Fibroblast of lung (primary cell): ENCODE measurements around the gene LAMTOR4. TPM values are rescaled to one million over a fixed set of nuclear protein-coding genes. Genes with fewer than 3 reads are reported as not detected.

ENCODE experiments used
- DNase-seq, 2 donors: peaks; one replicate each; pipeline versions ENCODE4 v3.0.0 to v3.0.0-alpha.2; 2010; ENCODE audit warnings: low read depth in 2 of 2
- H2AFZ ChIP-seq: 2 replicates; pipeline ENCODE4 v1.5.1; 2012; ENCODE audit warnings: low read length, control low read depth, inconsistent platforms
- H3K27ac ChIP-seq: 2 replicates; pipeline ENCODE4 v1.5.1; 2011; ENCODE audit warnings: low read length, control low read depth; ENCODE audit not compliant: insufficient read depth
- H3K27me3 ChIP-seq: 2 replicates; pipeline ENCODE4 v1.5.1; 2011; ENCODE audit warnings: mild to moderate bottlenecking, low read length; ENCODE audit not compliant: control insufficient read depth, insufficient read depth
- H3K36me3 ChIP-seq: 2 replicates; pipeline ENCODE4 v1.5.1; 2011; ENCODE audit warnings: low read length; ENCODE audit not compliant: control insufficient read depth, insufficient read depth
- H3K4me1 ChIP-seq: 2 replicates; pipeline ENCODE4 v1.5.1; 2011; ENCODE audit warnings: low read length; ENCODE audit not compliant: control insufficient read depth, insufficient read depth; ENCODE audit errors: extremely low read depth
- H3K4me2 ChIP-seq: 2 replicates; pipeline ENCODE4 v1.5.1; 2011; ENCODE audit warnings: low read length, control low read depth; ENCODE audit not compliant: insufficient read depth; ENCODE audit errors: extremely low read depth
- H3K4me3 ChIP-seq, 4 experiments: fragments of 200-600 bp in 1 of 4; sonication (generic) in 1 of 4; replicated peaks in 1 of 4; 2 replicates each; pipeline ENCODE4 v1.5.1; 2011 to 2016; ENCODE audit warnings: low read length in 4 of 4, low read depth in 3 of 4, mild to moderate bottlenecking in 3 of 4, control low read depth in 2 of 4, inconsistent platforms in 1 of 4, mixed read lengths in 1 of 4; ENCODE audit not compliant: insufficient read depth in 1 of 4; ENCODE audit errors: control extremely low read depth in 1 of 4
- H3K79me2 ChIP-seq: 2 replicates; pipeline ENCODE4 v1.5.1; 2012; ENCODE audit warnings: mild to moderate bottlenecking, low read length, inconsistent platforms; ENCODE audit not compliant: control insufficient read depth, insufficient read depth
- H3K9ac ChIP-seq: 2 replicates; pipeline ENCODE4 v1.5.1; 2011; ENCODE audit warnings: mild to moderate bottlenecking, low read length, control low read depth; ENCODE audit not compliant: insufficient read depth
- H3K9me3 ChIP-seq: 2 replicates; pipeline ENCODE4 v1.5.1; 2012; ENCODE audit warnings: low read depth, low read length; ENCODE audit not compliant: control insufficient read depth, insufficient read depth
- H4K20me1 ChIP-seq: 2 replicates; pipeline ENCODE4 v1.5.1; 2011; ENCODE audit warnings: low read length; ENCODE audit not compliant: control insufficient read depth, insufficient read depth; ENCODE audit errors: extremely low read depth
- EZH2 ChIP-seq: IDR thresholded peaks from 2 replicates; pipeline ENCODE4 v1.5.1; 2012; ENCODE audit warnings: low read length, control low read depth, mild to moderate bottlenecking; ENCODE audit errors: missing control alignments
- polyA plus RNA-seq, 2 donors: library from polyadenylated mRNA; depleted of rRNA in 1 of 2; stranded (reverse) in 1 of 2; unstranded in 1 of 2; fragments of >200 nt; gene quantifications; 2 replicates each; pipeline ENCODE4 v1.2.1, GENCODE V29; 2011 to 2012; ENCODE audit warnings: missing spikeins in 1 of 2
- total RNA-seq: library from RNA; depleted of rRNA; stranded (reverse); fragments of >200 nt; gene quantifications from 2 replicates; pipeline ENCODE4 v1.2.1, GENCODE V29; 2014
- TF ChIP-seq, protein P1 (sequence below), 2 donors: IDR thresholded peaks in 1 of 2; conservative IDR thresholded peaks in 1 of 2; 1 replicate in 1 of 2; 2 replicates in 1 of 2; pipeline ENCODE4 v1.5.1; 2011 to 2012; ENCODE audit warnings: low read length in 2 of 2, control low read depth in 1 of 2, inconsistent platforms in 1 of 2, low read depth in 1 of 2, mild to moderate bottlenecking in 1 of 2

Gene LAMTOR4
- total and polyA plus RNA-seq, 2 donors (not counting 1 experiment from before 2014, with no cell fraction given): 95.0 to 116 TPM

DNA sequence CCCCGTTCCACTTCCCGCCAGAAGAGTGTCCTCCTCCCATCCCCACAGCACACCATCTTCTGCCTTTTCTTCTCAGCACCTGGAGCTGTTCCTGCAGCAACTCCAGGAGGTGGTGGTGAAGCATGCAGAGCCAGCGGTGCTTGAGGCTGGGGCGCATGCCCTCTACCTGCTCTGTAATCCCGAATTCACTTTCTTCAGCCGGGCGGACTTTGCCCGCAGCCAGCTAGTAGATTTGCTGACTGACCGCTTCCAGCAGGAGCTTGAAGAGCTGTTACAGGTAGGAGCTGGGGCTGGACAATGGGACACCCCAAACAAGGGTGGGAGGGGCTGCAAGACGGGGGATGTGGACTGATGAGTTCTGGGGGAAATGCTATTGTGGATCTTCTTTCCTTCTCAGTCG is 52.0 kb downstream of the LAMTOR4 start:
- Histone ChIP-seq H3K4me2 (no peak overlapping the region), H3K27me3 (no peaks in the 10 kb centered on the region), H4K20me1 (no peaks in the 10 kb centered on the region), H3K4me3 (no peak overlapping the region), H2AFZ (no peak overlapping the region), H3K27ac (no peak overlapping the region), H3K79me2 (no peaks in the 10 kb centered on the region), H3K9me3 (no peaks in the 10 kb centered on the region), H3K36me3 (no peaks in the 10 kb centered on the region), H3K4me1 (no peaks in the 10 kb centered on the region), H3K9ac (no peak overlapping the region)
- no peak for DNase-seq
- TF ChIP-seq, protein P1, sequence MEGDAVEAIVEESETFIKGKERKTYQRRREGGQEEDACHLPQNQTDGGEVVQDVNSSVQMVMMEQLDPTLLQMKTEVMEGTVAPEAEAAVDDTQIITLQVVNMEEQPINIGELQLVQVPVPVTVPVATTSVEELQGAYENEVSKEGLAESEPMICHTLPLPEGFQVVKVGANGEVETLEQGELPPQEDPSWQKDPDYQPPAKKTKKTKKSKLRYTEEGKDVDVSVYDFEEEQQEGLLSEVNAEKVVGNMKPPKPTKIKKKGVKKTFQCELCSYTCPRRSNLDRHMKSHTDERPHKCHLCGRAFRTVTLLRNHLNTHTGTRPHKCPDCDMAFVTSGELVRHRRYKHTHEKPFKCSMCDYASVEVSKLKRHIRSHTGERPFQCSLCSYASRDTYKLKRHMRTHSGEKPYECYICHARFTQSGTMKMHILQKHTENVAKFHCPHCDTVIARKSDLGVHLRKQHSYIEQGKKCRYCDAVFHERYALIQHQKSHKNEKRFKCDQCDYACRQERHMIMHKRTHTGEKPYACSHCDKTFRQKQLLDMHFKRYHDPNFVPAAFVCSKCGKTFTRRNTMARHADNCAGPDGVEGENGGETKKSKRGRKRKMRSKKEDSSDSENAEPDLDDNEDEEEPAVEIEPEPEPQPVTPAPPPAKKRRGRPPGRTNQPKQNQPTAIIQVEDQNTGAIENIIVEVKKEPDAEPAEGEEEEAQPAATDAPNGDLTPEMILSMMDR (conservative IDR thresholded peaks at IDR 0.05 in 1 of 2, IDR thresholded peaks at IDR 0.05 in 1 of 2; ENCODE audit: low read depth in 1 of 2, low read length in 2 of 2): no peak
- TF ChIP-seq EZH2: no peak

Other genes with a start within 250 kb of the LAMTOR4 start
- gene TRIM4, start 229.4 kb upstream of the LAMTOR4 start, total RNA-seq: 31.5 and 35.4 TPM in 2 replicates
- gene TRIM4, start 229.4 kb upstream of the LAMTOR4 start, polyA plus RNA-seq: 19.6 and 23.1 TPM in 2 replicates
- not detected in 2 replicates for gene GJC3, start 219.3 kb upstream of the LAMTOR4 start, total RNA-seq
- not detected in 2 replicates for gene GJC3, start 219.3 kb upstream of the LAMTOR4 start, polyA plus RNA-seq
- gene AZGP1, start 172.9 kb upstream of the LAMTOR4 start, total RNA-seq: not detected in 2 replicates
- not detected in 2 replicates for gene AZGP1, start 172.9 kb upstream of the LAMTOR4 start, polyA plus RNA-seq
- 39.0 and 50.2 TPM in 2 replicates for gene ZKSCAN1, start 133.3 kb upstream of the LAMTOR4 start, total RNA-seq
- 21.0 and 25.3 TPM in 2 replicates for gene ZKSCAN1, start 133.3 kb upstream of the LAMTOR4 start, polyA plus RNA-seq
- 11.1 and 12.1 TPM in 2 replicates for gene ZSCAN21, start 99.1 kb upstream of the LAMTOR4 start, total RNA-seq
- 9.4 and 11.3 TPM in 2 replicates for gene ZSCAN21, start 99.1 kb upstream of the LAMTOR4 start, polyA plus RNA-seq
- 26.8 and 30.8 TPM in 2 replicates for gene ZNF3, start 67.2 kb upstream of the LAMTOR4 start, total RNA-seq
- gene ZNF3, start 67.2 kb upstream of the LAMTOR4 start, polyA plus RNA-seq: 19.7 and 20.4 TPM in 2 replicates
- 43.1 and 71.0 TPM in 2 replicates for gene COPS6, start 59.9 kb upstream of the LAMTOR4 start, total RNA-seq
- 188 and 312 TPM in 2 replicates for gene COPS6, start 59.9 kb upstream of the LAMTOR4 start, polyA plus RNA-seq
- gene MCM7, start 47.5 kb upstream of the LAMTOR4 start, total RNA-seq: 16.7 and 24.4 TPM in 2 replicates
- 34.3 and 110 TPM in 2 replicates for gene MCM7, start 47.5 kb upstream of the LAMTOR4 start, polyA plus RNA-seq
- gene AP4M1, start 47.3 kb upstream of the LAMTOR4 start, total RNA-seq: 17.2 and 30.3 TPM in 2 replicates
- gene AP4M1, start 47.3 kb upstream of the LAMTOR4 start, polyA plus RNA-seq: 19.6 and 22.1 TPM in 2 replicates
- 33.1 and 41.5 TPM in 2 replicates for gene TAF6, start 29.6 kb upstream of the LAMTOR4 start, total RNA-seq
- gene TAF6, start 29.6 kb upstream of the LAMTOR4 start, polyA plus RNA-seq: 16.2 and 23.6 TPM in 2 replicates
- gene CNPY4, start 29.3 kb upstream of the LAMTOR4 start, total RNA-seq: 21.6 and 38.3 TPM in 2 replicates
- 29.1 and 40.7 TPM in 2 replicates for gene CNPY4, start 29.3 kb upstream of the LAMTOR4 start, polyA plus RNA-seq
- gene MBLAC1, start 22.0 kb upstream of the LAMTOR4 start, total RNA-seq: 1.8 and 2.5 TPM in 2 replicates
- gene MBLAC1, start 22.0 kb upstream of the LAMTOR4 start, polyA plus RNA-seq: 0.75 and 1.1 TPM in 2 replicates
- gene TRAPPC14, start 9.8 kb downstream of the LAMTOR4 start, total RNA-seq: 5.6 and 5.9 TPM in 2 replicates
- gene TRAPPC14, start 9.8 kb downstream of the LAMTOR4 start, polyA plus RNA-seq: 1.9 and 2.4 TPM in 2 replicates
- 3.9 and 7.1 TPM in 2 replicates for gene GAL3ST4, start 19.7 kb downstream of the LAMTOR4 start, total RNA-seq
- 10.3 and 14.6 TPM in 2 replicates for gene GAL3ST4, start 19.7 kb downstream of the LAMTOR4 start, polyA plus RNA-seq
- 1.8 and 2.3 TPM in 2 replicates for gene GPC2, start 28.5 kb downstream of the LAMTOR4 start, total RNA-seq
- 0.35 and 0.60 TPM in 2 replicates for gene GPC2, start 28.5 kb downstream of the LAMTOR4 start, polyA plus RNA-seq
- gene STAG3, start 29.0 kb downstream of the LAMTOR4 start, total RNA-seq: 0.50 and 0.77 TPM in 2 replicates
- 0.27 and 0.34 TPM in 2 replicates for gene STAG3, start 29.0 kb downstream of the LAMTOR4 start, polyA plus RNA-seq
- gene PVRIG, start 71.0 kb downstream of the LAMTOR4 start, total RNA-seq: not detected in 2 replicates
- gene PVRIG, start 71.0 kb downstream of the LAMTOR4 start, polyA plus RNA-seq: not detected in 2 replicates
- gene SPDYE3, start 158.8 kb downstream of the LAMTOR4 start, total RNA-seq: not detected in 2 replicates
- gene SPDYE3, start 158.8 kb downstream of the LAMTOR4 start, polyA plus RNA-seq: not detected in 2 replicates
- 3.6 and 4.3 TPM in 2 replicates for gene PILRB, start 209.2 kb downstream of the LAMTOR4 start, total RNA-seq
- gene PILRB, start 209.2 kb downstream of the LAMTOR4 start, polyA plus RNA-seq: 6.5 and 8.8 TPM in 2 replicates
- 0.33 TPM in 1 of 2 replicates, not detected in the other for gene PILRA, start 224.6 kb downstream of the LAMTOR4 start, total RNA-seq
- 0.15 and 0.20 TPM in 2 replicates for gene PILRA, start 224.6 kb downstream of the LAMTOR4 start, polyA plus RNA-seq